IMR-90 (cell line): Measurements from ENCODE around the gene DUS3L. TPM values are rescaled to one million over a fixed set of nuclear protein-coding genes. Genes with fewer than 3 reads are reported as not detected.
"Not testable (repeated sequence)": the region's sequence is repeated elsewhere in the genome, so short reads cannot be mapped to it uniquely, and the experiment has no call there.

ENCODE experiments used
- ATAC-seq: fragments of 200-7000 bp; cut with Tn5 transposase; 2 replicates; pipeline ENCODE4 v1.9.1; 2020; ENCODE audit warnings: low read depth, mild to moderate bottlenecking, moderate library complexity
- BruUV-seq: library from RNA; stranded (reverse); fragments of 400-500 nt; replicated peaks from 2 replicates; lab custom pipeline; 2021; lab: Mats Ljungman, UMichigan
- CTCF ChIA-PET: fragments of 300-600 bp; formaldehyde crosslinking; extraction: SDS; loops from one replicate; lab custom pipeline; 2021; ENCODE audit warnings: antibody characterized with exemption; lab: Yijun Ruan, JAX
- POLR2A ChIA-PET: fragments of 300-600 bp; sonication (Branson Sonifier 250); formaldehyde crosslinking; loops from one replicate; lab custom pipeline; 2022; ENCODE audit warnings: antibody characterized with exemption; ENCODE audit not compliant: unreplicated experiment; lab: Charles Lee
- DNase-seq: peaks from one replicate; pipeline ENCODE4 v3.0.0; 2013
- H2AFZ ChIP-seq: replicated peaks from 2 replicates; pipeline ENCODE3; 2013; ENCODE audit warnings: low read length, mild to moderate bottlenecking; ENCODE audit not compliant: poor library complexity
- H2AK5ac ChIP-seq: 2 replicates; pipeline ENCODE4 v1.6.1; 2013; ENCODE audit warnings: low read depth, low read length, inconsistent platforms
- H2AK9ac ChIP-seq: replicated peaks from 2 replicates; pipeline ENCODE3; 2013; ENCODE audit warnings: mild to moderate bottlenecking, low read depth, low read length, moderate library complexity; ENCODE audit not compliant: poor library complexity
- H2BK120ac ChIP-seq: 2 replicates; pipeline ENCODE4 v1.6.1; 2013; ENCODE audit warnings: low read depth, low read length, inconsistent platforms
- H2BK15ac ChIP-seq: 3 replicates; pipeline ENCODE4 v1.6.1; 2013; ENCODE audit warnings: low read depth, low read length, inconsistent platforms
- H2BK20ac ChIP-seq: 2 replicates; pipeline ENCODE4 v1.6.1; 2013; ENCODE audit warnings: low read depth, mild to moderate bottlenecking, inconsistent platforms, low read length, moderate library complexity
- H2BK5ac ChIP-seq: 2 replicates; pipeline ENCODE4 v1.6.1; 2013; ENCODE audit warnings: mild to moderate bottlenecking, low read depth, low read length, inconsistent platforms; ENCODE audit not compliant: poor library complexity, severe bottlenecking
- H3K14ac ChIP-seq: replicated peaks from 2 replicates; pipeline ENCODE4 v1.6.1; 2013; ENCODE audit warnings: low read depth, low read length, inconsistent platforms
- H3K18ac ChIP-seq: 2 replicates; pipeline ENCODE4 v1.6.1; 2013; ENCODE audit warnings: low read depth, low read length, control low read depth
- H3K23ac ChIP-seq: 2 replicates; pipeline ENCODE4 v1.6.1; 2013; ENCODE audit warnings: low read depth, low read length, inconsistent platforms
- H3K27ac ChIP-seq: 2 replicates; pipeline ENCODE4 v1.5.1; 2013; ENCODE audit warnings: mild to moderate bottlenecking, control low read depth, low read length; ENCODE audit not compliant: insufficient read depth
- H3K27me3 ChIP-seq: 2 replicates; pipeline ENCODE4 v1.6.1; 2013; ENCODE audit warnings: low read length; ENCODE audit not compliant: control insufficient read depth, insufficient read depth
- H3K36me3 ChIP-seq: 2 replicates; pipeline ENCODE4 v1.6.1; 2013; ENCODE audit warnings: low read length, mixed read lengths; ENCODE audit not compliant: control insufficient read depth, insufficient read depth
- H3K4ac ChIP-seq: 2 replicates; pipeline ENCODE4 v1.6.1; 2013; ENCODE audit warnings: low read depth, low read length, inconsistent platforms
- H3K4me1 ChIP-seq: 2 replicates; pipeline ENCODE4 v1.6.1; 2013; ENCODE audit warnings: low read length, mixed read lengths; ENCODE audit not compliant: control insufficient read depth, insufficient read depth
- H3K4me2 ChIP-seq: 2 replicates; pipeline ENCODE4 v1.6.1; 2013; ENCODE audit warnings: low read depth, mild to moderate bottlenecking, control low read depth, low read length, moderate library complexity
- H3K4me3 ChIP-seq: 2 replicates; pipeline ENCODE4 v1.5.1; 2013; ENCODE audit warnings: low read depth, mild to moderate bottlenecking, control low read depth, low read length, moderate library complexity; ENCODE audit not compliant: insufficient read depth
- H3K56ac ChIP-seq: 2 replicates; pipeline ENCODE4 v1.6.1; 2013; ENCODE audit warnings: low read length, inconsistent platforms; ENCODE audit not compliant: insufficient read depth; ENCODE audit errors: extremely low read depth
- H3K79me1 ChIP-seq, 2 experiments: 2 replicates each; pipeline ENCODE4 v1.6.1; 2013; ENCODE audit warnings: low read length in 2 of 2, inconsistent platforms in 1 of 2, low read depth in 1 of 2
- H3K9ac ChIP-seq: 2 replicates; pipeline ENCODE4 v1.6.1; 2013; ENCODE audit warnings: low read depth, low read length, control low read depth
- H3K9me1 ChIP-seq: 2 replicates; pipeline ENCODE4 v1.6.1; 2013; ENCODE audit warnings: low read length, inconsistent platforms; ENCODE audit not compliant: insufficient read depth
- H3K9me3 ChIP-seq: 2 replicates; pipeline ENCODE4 v1.6.1; 2013; ENCODE audit warnings: low read length; ENCODE audit not compliant: control insufficient read depth, insufficient read depth
- H4K20me1 ChIP-seq: 2 replicates; pipeline ENCODE4 v1.6.1; 2013; ENCODE audit warnings: low read length, inconsistent platforms; ENCODE audit not compliant: insufficient read depth
- H4K5ac ChIP-seq: 2 replicates; pipeline ENCODE4 v1.6.1; 2013; ENCODE audit warnings: mild to moderate bottlenecking, low read depth, low read length, control low read depth
- H4K8ac ChIP-seq, 2 experiments: 2 replicates each; pipeline ENCODE4 v1.6.1; 2013; ENCODE audit warnings: low read depth in 2 of 2, low read length in 2 of 2, control low read depth in 1 of 2, inconsistent platforms in 1 of 2
- H4K91ac ChIP-seq: 2 replicates; pipeline ENCODE4 v1.6.1; 2013; ENCODE audit warnings: low read depth, low read length, inconsistent platforms; ENCODE audit not compliant: insufficient read depth
- BHLHE40 ChIP-seq: fragments of 150-350 bp; IDR thresholded peaks from 2 replicates; pipeline ENCODE4 v1.6.1; 2016; ENCODE audit warnings: mild to moderate bottlenecking, low read depth, low read length
- CHD1 ChIP-seq: IDR thresholded peaks from 2 replicates; pipeline ENCODE4 v1.6.1; 2012; ENCODE audit warnings: low read depth, low read length, improper control_type of control experiment
- MAZ ChIP-seq: IDR thresholded peaks from 2 replicates; pipeline ENCODE4 v1.6.1; 2012; ENCODE audit warnings: low read depth, mild to moderate bottlenecking, low read length, improper control_type of control experiment, moderate library complexity, borderline replicate concordance
- MXI1 ChIP-seq: IDR thresholded peaks from 2 replicates; pipeline ENCODE4 v1.6.1; 2012; ENCODE audit warnings: low read depth, mild to moderate bottlenecking, low read length, moderate library complexity, borderline replicate concordance
- WGBS, 2 experiments: methylation state at CpG; one replicate each; pipeline versions ENCODE4 v1.1.5 to v1.1.7; 2013; ENCODE audit warnings: missing lambda C conversion rate in 2 of 2; ENCODE audit not compliant: insufficient read length in 1 of 2; ENCODE audit errors: extremely low coverage in 2 of 2; 5-methylcytosine and 5-hydroxymethylcytosine counted together
- dilution Hi-C: fragments of 300-500 bp; cut with HindIII; formaldehyde crosslinking; loops from one replicate; pipeline ENCODE4 v1.14.3; 2018; ENCODE audit warnings: low sequenced_read_pairs; ENCODE audit not compliant: unreplicated experiment
- in situ Hi-C: fragments of 300-500 bp; cut with MboI; formaldehyde crosslinking; loops from 3 replicates; pipeline ENCODE4 v1.14.3; 2019; ENCODE audit warnings: low sequenced_read_pairs, inconsistent platforms, mixed read lengths
- intact Hi-C: fragments of 100-400 bp; cut with micrococcal nuclease; formaldehyde crosslinking; loops from 2 replicates; pipeline ENCODE4 v1.10.0; 2022
- polyA plus RNA-seq, 3 experiments: library from polyadenylated mRNA; depleted of rRNA; stranded (reverse); fragments of >200 nt; gene quantifications; 2 replicates each; pipeline ENCODE4 v1.2.3, GENCODE V29; 2012; ENCODE audit warnings: low replicate concordance in 1 of 3
- total RNA-seq: library from RNA; depleted of rRNA; stranded (reverse); fragments of >200 nt; gene quantifications from 2 replicates; pipeline ENCODE4 v1.2.3, GENCODE V29; 2012
- TF ChIP-seq, protein P1 (sequence below): fragments of 150-350 bp; IDR thresholded peaks from 2 replicates; pipeline ENCODE4 v1.6.1; 2017; ENCODE audit warnings: mild to moderate bottlenecking, antibody characterized with exemption, low read length, low read depth

The DUS3L gene
- total and polyA plus RNA-seq, 2 of the 4 experiments (the other 2 are of a cell fraction) = 12.4 to 21.3 TPM

DNA sequence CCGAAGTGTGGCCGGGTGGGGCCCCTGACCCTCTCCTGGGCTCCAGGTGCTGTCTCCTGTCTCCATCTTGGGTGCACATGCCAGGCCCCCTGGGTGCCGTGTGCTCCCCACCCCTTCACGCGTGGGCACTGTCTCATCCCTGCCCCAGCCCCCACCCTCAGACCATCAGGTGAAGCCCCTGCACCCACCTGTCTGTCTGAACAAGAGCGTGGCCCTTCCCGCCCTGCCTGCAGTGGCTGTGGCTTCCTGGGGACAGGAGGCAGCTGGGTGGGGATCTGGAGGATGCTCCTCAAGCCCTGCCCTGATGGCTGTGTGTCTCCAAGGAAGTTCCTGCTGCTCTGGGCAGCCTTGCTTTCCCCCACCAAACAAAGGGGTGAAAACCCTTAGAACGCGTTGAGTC lies 8.6 kb downstream of the DUS3L start:
- Histone ChIP-seq H3K4me3 (no peak overlapping the region), H2AK9ac (no peak overlapping the region), H2BK120ac (no peak overlapping the region), H3K14ac (no peak overlapping the region), H3K9ac (no peak overlapping the region), H3K27ac (no peak overlapping the region), H3K23ac (no peak overlapping the region), H2AFZ (no peak overlapping the region), H2AK5ac (no peak overlapping the region), H2BK20ac (no peak overlapping the region), H3K9me3 (no peaks in the 10 kb centered on the region), H3K4me2 (no peak overlapping the region), H3K79me1 (no peaks in the 10 kb centered on the region), H4K91ac (no peak overlapping the region), H3K36me3 (peaks cover 26% of the 10 kb centered on the region), H3K4me1 (no peaks in the 10 kb centered on the region), H2BK5ac (no peak overlapping the region), H3K27me3 (no peaks in the 10 kb centered on the region), H4K20me1 (no peaks in the 10 kb centered on the region), H3K4ac (no peak overlapping the region), H3K18ac (no peak overlapping the region), H4K8ac (no peak overlapping the region), H4K5ac (no peak overlapping the region), H3K9me1 (no peaks in the 10 kb centered on the region), H3K56ac (no peak overlapping the region), H2BK15ac (no peak overlapping the region)
- POLR2A ChIA-PET = no interaction called here
- WGBS, 2 experiments = 92% methylated on average over 2 of the region's 9 CpGs; no CpG with 5 or more reads in 1 of the 2 experiments
- CTCF ChIA-PET = no interaction called here
- no TSS peak for BruUV-seq
- no peak for DNase-seq
- TF ChIP-seq, protein P1, sequence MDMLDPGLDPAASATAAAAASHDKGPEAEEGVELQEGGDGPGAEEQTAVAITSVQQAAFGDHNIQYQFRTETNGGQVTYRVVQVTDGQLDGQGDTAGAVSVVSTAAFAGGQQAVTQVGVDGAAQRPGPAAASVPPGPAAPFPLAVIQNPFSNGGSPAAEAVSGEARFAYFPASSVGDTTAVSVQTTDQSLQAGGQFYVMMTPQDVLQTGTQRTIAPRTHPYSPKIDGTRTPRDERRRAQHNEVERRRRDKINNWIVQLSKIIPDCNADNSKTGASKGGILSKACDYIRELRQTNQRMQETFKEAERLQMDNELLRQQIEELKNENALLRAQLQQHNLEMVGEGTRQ = no peak
- no peak for TF ChIP-seq MAZ
- no peak for TF ChIP-seq MXI1
- no peak for TF ChIP-seq BHLHE40
- no peak for TF ChIP-seq CHD1
- in situ Hi-C loops (no loop called here), dilution Hi-C loops (no loop called here), intact Hi-C loops (no loop called here)
- ATAC-seq = no peak

- H3K4me3 ChIP-seq, H4K8ac ChIP-seq, DNase-seq, H4K20me1 ChIP-seq, dilution Hi-C loops, H3K14ac ChIP-seq, H3K9ac ChIP-seq, H3K23ac ChIP-seq, H2BK20ac ChIP-seq, H2AK5ac ChIP-seq, H4K5ac ChIP-seq, H3K18ac ChIP-seq, H4K91ac ChIP-seq, H3K79me1 ChIP-seq, H3K27me3 ChIP-seq, H2AK9ac ChIP-seq, H3K4ac ChIP-seq, H2BK15ac ChIP-seq, H2BK120ac ChIP-seq, H3K9me3 ChIP-seq, H2BK5ac ChIP-seq, H3K4me1 ChIP-seq, BruUV-seq, H3K56ac ChIP-seq, ATAC-seq, H3K9me1 ChIP-seq, H3K4me2 ChIP-seq, in situ Hi-C loops, H3K27ac ChIP-seq, H2AFZ ChIP-seq, intact Hi-C loops: not testable (repeated sequence)
- peaks cover 13% of the 10 kb centered on the region for H3K36me3 ChIP-seq
- ChIA-PET CTCF (interaction anchor here (0.6 kb wide), 1 partner anchor 1717 kb away, joined by 3 read pairs; no protein-coding TSS in a partner anchor), POLR2A (interaction anchor here (0.6 kb wide), 1 partner anchor 389 kb away, joined by 3 read pairs; no protein-coding TSS in a partner anchor)
- WGBS, 2 experiments = 94% methylated on average over 5 of the region's 11 CpGs; no CpG with 5 or more reads in 1 of the 2 experiments
These were observed 10.0 kb downstream of the DUS3L start for GRCh38 chr19:5780916-5781315.
